ENCODE data around the gene ZNF670.

Gene ZNF670

DNA sequence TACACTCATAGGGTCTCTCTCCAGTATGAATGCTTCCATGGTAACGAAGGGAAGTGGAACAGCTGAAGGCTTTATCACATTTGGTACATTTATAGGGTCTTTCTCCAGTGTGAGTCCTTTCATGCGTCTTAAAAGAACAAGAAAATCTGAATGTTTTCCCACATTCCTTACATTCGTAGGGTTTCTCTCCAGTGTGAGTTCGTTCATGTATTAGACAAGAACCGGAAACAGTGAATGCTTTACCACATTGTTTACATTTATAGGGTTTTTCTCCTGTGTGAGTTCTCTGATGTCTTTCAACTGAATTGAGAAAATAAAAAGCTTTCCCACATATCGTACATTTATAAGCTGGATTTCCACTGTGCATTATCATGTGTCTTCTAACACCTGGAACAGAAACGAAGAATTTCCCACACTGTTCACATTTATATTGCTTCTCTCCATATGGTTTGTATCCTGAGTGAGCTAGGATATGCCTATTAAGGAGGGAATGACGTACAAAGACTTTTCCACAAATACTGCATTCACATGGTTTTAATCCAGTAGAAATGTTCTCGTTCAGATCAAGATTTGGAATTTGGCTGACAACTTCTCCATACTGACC is 22.2 kb upstream of the ZNF670 start:
- Histone ChIP-seq H3K36me3 (ENCODE audit: insufficient read depth, low read length) (peaks cover 45% of the 10 kb centered on the region), H3K27me3 (ENCODE audit: control insufficient read depth, insufficient read depth, low read length) (no peaks in the 10 kb centered on the region), H3K4me1 (ENCODE audit: control insufficient read depth, insufficient read depth, low read length) (peaks cover 6% of the 10 kb centered on the region), H3K9me3 (replicated peaks; ENCODE audit: low read length) (peaks cover 36% of the 10 kb centered on the region), H3K9ac (ENCODE audit: low read depth, low read length) (no peak overlapping the region), H3K4me2 (ENCODE audit: low read length) (no peak overlapping the region), H3K4me3 (ENCODE audit: low read length) (no peak overlapping the region)

DNA sequence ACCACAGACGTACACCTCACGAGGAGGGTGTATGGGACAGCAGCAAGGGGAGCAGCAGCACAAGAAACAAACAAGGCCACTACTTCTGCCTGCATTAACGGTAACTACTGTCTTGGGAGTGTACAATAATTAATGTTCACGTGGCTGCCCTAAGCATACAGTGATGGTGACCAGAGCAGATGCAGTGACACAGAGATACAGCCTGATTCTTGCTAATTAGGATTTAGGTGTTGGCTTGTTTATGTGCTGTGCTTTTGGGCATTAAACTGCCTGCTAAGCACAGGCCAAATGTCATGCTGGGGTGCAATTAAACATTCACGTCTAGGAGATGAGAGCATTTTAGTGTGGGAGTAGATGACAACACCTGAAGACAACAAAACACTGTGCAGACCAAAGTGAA is 18.3 kb upstream of the ZNF670 start:
- no peak overlapping the region for H3K4me2 ChIP-seq (ENCODE audit: low read length)
- peaks cover under 1% of the 10 kb centered on the region for H3K4me1 ChIP-seq (ENCODE audit: control insufficient read depth, insufficient read depth, low read length)
- H3K36me3 ChIP-seq (ENCODE audit: insufficient read depth, low read length): peaks cover 37% of the 10 kb centered on the region
- peaks cover 33% of the 10 kb centered on the region for H3K9me3 ChIP-seq (replicated peaks; ENCODE audit: low read length)
- H3K9ac ChIP-seq (ENCODE audit: low read depth, low read length): no peak overlapping the region
- no peak overlapping the region for H3K4me3 ChIP-seq (ENCODE audit: low read length)
- H3K27me3 ChIP-seq (ENCODE audit: control insufficient read depth, insufficient read depth, low read length): no peaks in the 10 kb centered on the region

DNA sequence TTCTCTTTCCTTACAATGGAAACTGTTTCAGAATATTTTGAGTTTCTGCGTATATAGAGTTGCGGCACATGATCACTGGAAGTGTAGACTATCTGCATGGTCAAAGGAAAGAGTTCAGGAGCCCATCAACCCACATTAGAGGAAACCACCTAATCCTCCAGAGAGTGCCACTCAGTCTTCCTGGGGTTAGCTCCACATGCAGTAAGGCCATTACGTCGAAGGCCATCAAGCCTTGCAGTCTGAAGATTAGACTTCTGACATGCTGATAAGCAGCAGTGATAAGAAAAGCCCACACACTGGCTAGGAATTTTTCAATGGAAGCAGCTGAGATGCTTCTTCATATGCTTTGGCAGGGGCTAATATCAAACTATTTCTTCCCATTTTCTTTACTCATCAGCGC is 17.9 kb upstream of the ZNF670 start:
- Histone ChIP-seq H3K36me3 (ENCODE audit: insufficient read depth, low read length) (peaks cover 33% of the 10 kb centered on the region), H3K27me3 (ENCODE audit: control insufficient read depth, insufficient read depth, low read length) (no peaks in the 10 kb centered on the region), H3K4me1 (ENCODE audit: control insufficient read depth, insufficient read depth, low read length) (no peaks in the 10 kb centered on the region), H3K9me3 (replicated peaks; ENCODE audit: low read length) (peaks cover 29% of the 10 kb centered on the region), H3K4me2 (ENCODE audit: low read length) (no peak overlapping the region), H3K9ac (ENCODE audit: low read depth, low read length) (no peak overlapping the region), H3K4me3 (ENCODE audit: low read length) (no peak overlapping the region)

DNA sequence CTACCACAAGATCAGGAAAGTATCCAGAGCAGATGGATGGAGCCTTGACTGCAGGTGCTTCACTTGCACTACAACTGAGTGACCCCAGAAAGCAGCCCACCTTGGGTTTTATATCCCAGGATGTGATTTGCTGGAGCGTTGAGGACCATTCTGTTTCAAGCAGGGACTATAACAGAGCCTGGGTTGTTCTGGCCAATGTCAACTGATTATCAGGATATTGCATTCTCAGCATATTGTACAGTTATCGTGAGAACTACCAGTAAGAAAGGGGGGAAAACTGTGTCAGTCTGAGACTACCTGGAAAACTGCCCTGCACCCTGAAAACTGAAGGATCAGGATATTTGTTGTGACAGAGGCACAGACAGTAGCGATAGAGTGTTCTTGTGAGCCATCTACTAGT is 17.5 kb upstream of the ZNF670 start:
- H3K9ac ChIP-seq (ENCODE audit: low read depth, low read length): no peak overlapping the region
- H3K4me3 ChIP-seq (ENCODE audit: low read length): no peak overlapping the region
- no peaks in the 10 kb centered on the region for H3K27me3 ChIP-seq (ENCODE audit: control insufficient read depth, insufficient read depth, low read length)
- H3K4me2 ChIP-seq (ENCODE audit: low read length): no peak overlapping the region
- no peaks in the 10 kb centered on the region for H3K4me1 ChIP-seq (ENCODE audit: control insufficient read depth, insufficient read depth, low read length)
- H3K36me3 ChIP-seq (ENCODE audit: insufficient read depth, low read length): peaks cover 29% of the 10 kb centered on the region
- H3K9me3 ChIP-seq (replicated peaks; ENCODE audit: low read length): peaks cover 25% of the 10 kb centered on the region

DNA sequence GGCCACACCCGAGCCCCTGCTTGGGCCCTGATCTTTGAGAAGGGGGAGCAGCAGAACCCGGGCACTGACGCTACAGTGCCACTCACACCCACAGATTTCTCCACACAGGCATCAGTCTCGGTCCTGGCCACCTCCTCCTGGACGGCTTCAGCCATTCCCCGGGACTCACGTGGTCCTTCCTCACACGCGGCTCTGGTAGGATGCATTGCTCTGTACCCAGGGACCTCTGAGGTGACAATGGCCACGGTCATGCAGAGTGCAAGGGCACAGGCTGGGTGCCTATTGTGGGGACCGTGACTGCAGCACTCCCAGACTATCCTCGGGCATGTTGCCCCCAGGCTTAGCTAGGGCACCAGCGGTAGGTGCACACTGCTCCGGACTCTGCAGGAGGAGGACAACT is 11.8 kb upstream of the ZNF670 start:
- H3K4me1 ChIP-seq (ENCODE audit: control insufficient read depth, insufficient read depth, low read length): no peaks in the 10 kb centered on the region
- no peaks in the 10 kb centered on the region for H3K36me3 ChIP-seq (ENCODE audit: insufficient read depth, low read length)
- H3K9me3 ChIP-seq (replicated peaks; ENCODE audit: low read length): no peaks in the 10 kb centered on the region
- no peak overlapping the region for H3K4me3 ChIP-seq (ENCODE audit: low read length)
- H3K9ac ChIP-seq (ENCODE audit: low read depth, low read length): no peak overlapping the region
- no peak overlapping the region for H3K4me2 ChIP-seq (ENCODE audit: low read length)
- H3K27me3 ChIP-seq (ENCODE audit: control insufficient read depth, insufficient read depth, low read length): no peaks in the 10 kb centered on the region

DNA sequence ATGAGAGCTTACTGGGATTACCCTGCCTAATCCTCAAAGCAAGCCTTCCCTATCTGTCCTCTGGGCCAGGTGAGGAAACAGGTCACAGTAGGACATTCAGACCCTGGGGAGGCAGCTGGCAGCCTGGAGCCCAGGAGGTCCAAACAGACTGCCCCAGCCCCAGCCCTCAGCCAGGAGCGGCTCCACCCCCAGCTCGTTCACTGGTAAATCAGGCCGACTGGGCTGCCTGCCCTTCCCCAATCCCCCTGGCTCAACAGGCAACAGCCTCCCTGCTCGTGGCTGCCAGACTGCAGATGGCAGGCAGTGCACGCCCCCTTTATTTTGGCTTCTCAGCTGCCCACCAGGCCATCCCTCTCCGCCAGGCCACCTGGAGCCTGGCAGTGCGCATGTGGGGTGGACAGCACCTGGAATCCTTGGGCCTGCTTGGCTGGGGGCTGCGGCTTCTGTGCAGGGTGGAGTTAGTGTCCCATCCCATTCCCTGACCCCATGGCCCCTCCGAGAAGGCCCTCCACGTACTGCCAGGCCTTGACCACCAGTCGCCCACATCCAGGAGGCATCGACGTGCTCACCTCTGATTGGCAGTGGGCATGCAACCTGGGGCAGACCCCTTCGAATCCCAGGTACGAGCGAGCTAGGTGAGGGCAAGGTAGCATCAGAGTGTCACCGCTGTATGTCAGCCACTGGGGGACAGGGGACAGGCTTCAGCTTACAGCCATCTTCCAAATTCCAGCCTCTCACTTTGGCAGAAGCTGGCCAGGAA is 11.2 kb upstream of the ZNF670 start:
- Histone ChIP-seq H3K9ac (ENCODE audit: low read depth, low read length) (no peak overlapping the region), H3K4me3 (ENCODE audit: low read length) (no peak overlapping the region), H3K9me3 (replicated peaks; ENCODE audit: low read length) (no peaks in the 10 kb centered on the region), H3K4me2 (ENCODE audit: low read length) (no peak overlapping the region), H3K27me3 (ENCODE audit: control insufficient read depth, insufficient read depth, low read length) (no peaks in the 10 kb centered on the region), H3K4me1 (ENCODE audit: control insufficient read depth, insufficient read depth, low read length) (no peaks in the 10 kb centered on the region), H3K36me3 (ENCODE audit: insufficient read depth, low read length) (no peaks in the 10 kb centered on the region)

DNA sequence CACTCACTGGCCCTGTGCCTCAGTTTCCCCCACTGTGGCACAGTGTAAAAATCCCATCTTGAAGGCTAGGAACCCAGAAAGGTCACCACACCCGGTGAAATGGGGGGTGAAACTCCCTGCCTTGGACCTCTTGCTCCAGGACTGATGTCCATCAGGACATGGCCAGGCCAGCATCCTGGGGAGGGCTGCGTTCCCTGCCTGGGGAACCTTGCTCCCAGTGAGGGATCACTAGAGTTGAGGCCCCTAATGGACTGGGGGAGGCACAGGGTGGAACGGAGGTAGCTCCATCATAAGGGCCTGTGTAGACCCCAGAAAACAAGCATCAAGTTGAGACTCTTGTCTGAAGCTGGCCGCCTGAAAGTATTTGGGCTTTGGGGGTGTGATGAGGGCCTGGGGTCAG is 10.4 kb upstream of the ZNF670 start:
- H3K4me1 ChIP-seq (ENCODE audit: control insufficient read depth, insufficient read depth, low read length): no peaks in the 10 kb centered on the region
- no peak overlapping the region for H3K4me2 ChIP-seq (ENCODE audit: low read length)
- H3K36me3 ChIP-seq (ENCODE audit: insufficient read depth, low read length): no peaks in the 10 kb centered on the region
- H3K9ac ChIP-seq (ENCODE audit: low read depth, low read length): no peak overlapping the region
- H3K9me3 ChIP-seq (replicated peaks; ENCODE audit: low read length): no peaks in the 10 kb centered on the region
- no peaks in the 10 kb centered on the region for H3K27me3 ChIP-seq (ENCODE audit: control insufficient read depth, insufficient read depth, low read length)
- H3K4me3 ChIP-seq (ENCODE audit: low read length): no peak overlapping the region

DNA sequence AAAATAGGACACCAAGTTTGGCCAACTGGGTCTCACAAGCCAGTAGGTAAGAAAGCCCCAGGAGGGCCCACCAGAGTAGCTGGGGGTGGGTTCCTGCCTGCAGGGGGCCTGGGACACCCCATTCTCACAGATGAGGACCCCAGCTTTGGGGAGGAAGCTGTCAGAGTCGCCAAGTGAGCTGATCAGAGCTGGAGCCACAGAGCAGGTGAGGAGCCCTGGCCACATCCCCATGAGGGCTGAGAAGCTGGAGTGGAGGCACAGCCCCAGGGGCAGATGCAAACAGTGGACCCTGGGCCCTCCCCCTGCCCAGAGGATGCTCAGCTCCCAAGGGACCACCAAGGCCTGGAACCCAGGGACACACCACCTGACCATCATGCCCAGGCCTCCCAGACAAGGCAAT is 8.6 kb upstream of the ZNF670 start:
- H3K4me1 ChIP-seq (ENCODE audit: control insufficient read depth, insufficient read depth, low read length): no peaks in the 10 kb centered on the region

DNA sequence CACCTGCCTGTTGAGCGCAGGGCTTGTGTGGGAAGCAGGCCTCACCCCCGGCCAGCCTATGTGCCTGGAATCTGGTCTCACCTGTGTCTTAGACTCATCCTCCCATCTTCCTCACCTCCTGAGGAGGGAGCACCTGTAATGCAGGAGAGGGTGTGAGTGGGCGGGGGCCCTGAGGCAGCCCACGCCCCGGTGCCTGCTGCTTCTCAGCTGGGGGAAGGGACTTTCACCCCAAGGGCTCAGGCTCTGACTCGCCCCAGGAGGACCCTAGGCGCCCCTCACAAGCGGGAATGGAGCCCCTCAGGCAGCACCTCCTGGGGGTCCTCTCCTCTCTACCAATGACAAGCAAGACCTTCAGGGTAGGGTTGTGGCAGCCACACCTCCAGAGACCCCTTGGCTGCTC is 6.7 kb upstream of the ZNF670 start:
- Histone ChIP-seq H3K27me3 (ENCODE audit: control insufficient read depth, insufficient read depth, low read length) (no peaks in the 10 kb centered on the region), H3K4me3 (ENCODE audit: low read length) (no peak overlapping the region), H3K9ac (ENCODE audit: low read depth, low read length) (no peak overlapping the region), H3K4me1 (ENCODE audit: control insufficient read depth, insufficient read depth, low read length) (no peaks in the 10 kb centered on the region), H3K4me2 (ENCODE audit: low read length) (no peak overlapping the region), H3K36me3 (ENCODE audit: insufficient read depth, low read length) (no peaks in the 10 kb centered on the region), H3K9me3 (replicated peaks; ENCODE audit: low read length) (no peaks in the 10 kb centered on the region)

More for the DNA sequence above, 8.6 kb upstream of the ZNF670 start:
- no peaks in the 10 kb centered on the region for H3K27me3 ChIP-seq (ENCODE audit: control insufficient read depth, insufficient read depth, low read length)
- no peaks in the 10 kb centered on the region for H3K36me3 ChIP-seq (ENCODE audit: insufficient read depth, low read length)
- H3K4me3 ChIP-seq (ENCODE audit: low read length): no peak overlapping the region
- no peak overlapping the region for H3K4me2 ChIP-seq (ENCODE audit: low read length)
- H3K9me3 ChIP-seq (replicated peaks; ENCODE audit: low read length): no peaks in the 10 kb centered on the region
- H3K9ac ChIP-seq (ENCODE audit: low read depth, low read length): no peak overlapping the region

DNA sequence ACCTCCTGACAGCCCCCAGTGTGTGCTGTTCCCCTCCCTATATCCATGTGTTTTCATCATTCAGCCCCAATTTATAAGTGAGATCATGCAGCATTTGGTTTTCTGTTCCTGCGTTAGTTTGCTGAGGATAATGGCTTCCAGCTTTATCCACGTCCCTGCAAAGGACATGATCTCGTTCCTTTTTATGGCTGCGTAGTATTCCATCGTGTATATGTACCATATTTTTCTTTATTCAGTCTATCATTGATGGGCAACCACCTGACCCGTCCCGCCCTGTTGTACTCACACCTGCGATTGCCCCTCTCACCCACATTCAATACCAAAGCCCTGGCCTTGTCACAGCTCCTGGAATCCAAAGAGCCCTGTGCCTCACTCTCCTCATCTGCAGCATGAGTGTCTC is 6.2 kb upstream of the ZNF670 start:
- no peaks in the 10 kb centered on the region for H3K36me3 ChIP-seq (ENCODE audit: insufficient read depth, low read length)
- H3K27me3 ChIP-seq (ENCODE audit: control insufficient read depth, insufficient read depth, low read length): no peaks in the 10 kb centered on the region
- H3K4me3 ChIP-seq (ENCODE audit: low read length): no peak overlapping the region
- no peaks in the 10 kb centered on the region for H3K4me1 ChIP-seq (ENCODE audit: control insufficient read depth, insufficient read depth, low read length)
- no peak overlapping the region for H3K4me2 ChIP-seq (ENCODE audit: low read length)
- H3K9me3 ChIP-seq (replicated peaks; ENCODE audit: low read length): no peaks in the 10 kb centered on the region
- H3K9ac ChIP-seq (ENCODE audit: low read depth, low read length): no peak overlapping the region

DNA sequence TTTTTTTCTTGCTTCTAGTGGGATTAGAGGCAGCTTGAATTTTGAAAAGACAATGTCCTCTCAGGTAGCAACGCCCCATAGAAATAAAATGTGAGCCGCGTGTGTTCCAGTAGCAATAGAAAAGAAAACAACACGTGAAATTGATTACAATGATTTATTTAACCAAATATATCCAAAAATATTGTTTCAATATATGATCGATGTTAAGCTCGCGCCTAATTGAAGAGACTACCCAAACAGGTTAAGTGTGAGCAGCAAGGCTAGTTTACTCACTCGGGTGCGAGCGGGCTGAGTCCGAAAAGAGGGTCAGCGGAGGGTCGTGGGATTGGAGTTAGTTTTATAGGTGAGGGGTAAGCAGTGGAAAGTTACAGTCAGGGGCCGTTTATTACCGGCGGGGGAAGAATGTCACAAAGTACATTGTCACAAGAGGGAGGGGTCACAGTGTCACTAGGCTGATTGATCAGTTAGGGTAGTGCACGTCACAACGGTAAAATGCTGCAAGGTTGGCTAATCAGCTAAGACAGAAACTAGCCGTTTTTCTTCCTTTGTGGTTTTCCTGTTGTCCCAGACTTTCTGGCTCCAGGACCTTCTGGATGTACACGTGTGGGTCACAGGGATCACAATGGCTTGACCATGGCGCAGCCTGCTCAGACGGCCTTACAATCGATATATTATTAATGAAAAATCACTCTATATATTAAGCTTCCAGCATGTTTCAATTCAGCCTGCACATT is 697 bp upstream of the ZNF670 start:
- Histone ChIP-seq H3K4me2 (ENCODE audit: low read length) (peak overlapping the region; percentile 94), H3K36me3 (ENCODE audit: insufficient read depth, low read length) (no peaks in the 10 kb centered on the region), H3K27me3 (ENCODE audit: control insufficient read depth, insufficient read depth, low read length) (no peaks in the 10 kb centered on the region), H3K9me3 (replicated peaks; ENCODE audit: low read length) (no peaks in the 10 kb centered on the region), H3K4me3 (ENCODE audit: low read length) (peak overlapping the region; percentile 92), H3K4me1 (ENCODE audit: control insufficient read depth, insufficient read depth, low read length) (peaks cover 12% of the 10 kb centered on the region), H3K9ac (ENCODE audit: low read depth, low read length) (no peak overlapping the region)

Measured in skeletal muscle satellite cell (primary cell).